A549 treated with RU486 at 1 μM for 4 hours (cell line): ENCODE measurements around the gene C4orf17. TPM values are rescaled to one million over a fixed set of nuclear protein-coding genes. Genes with fewer than 3 reads are reported as not detected.

Source experiments
- total RNA-seq: library from RNA; stranded (reverse); fragments of 200-300 nt; extraction: Qiagen RNA extraction; gene quantifications from 5 replicates; pipeline ENCODE4 v1.2.3, GENCODE V29; 2022; ENCODE audit warnings: low read depth

C4orf17 gene
- total RNA-seq, result not detected in 5 replicates

GRCh38 chr4:99510721-99511120, at the start of gene C4orf17:
Gene C4orf17 (plus strand): TSS chr4:99511021. CDS start chr4:99513082, 2,061 bp downstream.

GRCh38 chr4:99563310-99564186, 52.7 kb downstream of the C4orf17 start, which contains the start of gene TRMT10A:
Gene TRMT10A (minus strand): TSS chr4:99564039. CDS start chr4:99559338, 4,701 bp downstream.

DNA sequence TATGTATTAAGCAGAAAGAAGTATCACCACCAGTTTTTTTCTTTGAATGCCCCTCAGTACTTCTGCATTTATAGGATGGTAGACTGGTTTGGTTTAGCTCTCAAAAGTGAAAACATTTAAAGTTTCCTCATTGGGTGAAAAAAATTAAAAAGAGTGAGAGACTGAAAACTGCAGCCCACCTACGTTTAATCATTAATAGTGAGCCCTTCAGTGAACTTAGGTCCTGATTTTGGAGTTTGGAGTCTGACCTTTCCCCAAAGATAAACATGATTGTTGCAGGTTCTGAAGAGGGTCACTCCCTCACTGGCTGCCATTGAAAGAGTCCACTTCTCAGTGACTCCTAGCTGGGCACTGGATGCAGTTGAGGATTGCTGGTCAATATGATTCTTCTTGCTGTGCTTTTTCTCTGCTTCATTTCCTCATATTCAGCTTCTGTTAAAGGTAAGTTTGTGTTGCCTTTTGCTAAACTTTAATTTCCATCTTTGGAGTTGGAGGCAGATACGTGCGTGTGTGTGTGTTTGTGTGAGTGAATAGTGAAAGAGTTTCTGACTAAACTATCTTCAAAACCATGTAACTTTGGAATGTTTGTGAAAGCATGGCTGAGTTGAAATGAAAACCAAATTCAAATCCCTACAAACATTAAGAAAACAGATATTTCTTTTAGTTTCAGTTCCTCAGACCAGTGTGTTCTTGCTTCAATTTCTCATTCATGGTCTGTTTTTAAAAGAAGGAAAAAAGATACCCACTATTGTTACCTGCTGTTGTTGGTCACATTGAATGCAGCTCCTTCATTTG, 63.9 kb downstream of the C4orf17 start, which contains the start of gene MTTP:
Gene MTTP, plus strand, starts transcription at position 295 of the 795 bp plus-strand sequence. Its CDS starts 86 bp downstream, at position 381.

Other genes starting within 250 kb of the C4orf17 start
- gene ADH1A, start 220.0 kb upstream of the C4orf17 start, total RNA-seq, result not detected in 5 replicates
- gene ADH1B, start 189.6 kb upstream of the C4orf17 start, total RNA-seq, result not detected in 5 replicates
- gene ADH1C, start 158.3 kb upstream of the C4orf17 start, total RNA-seq, result 0.35 TPM in 1 of 5 replicates, not detected in the others
- not detected in 5 replicates for gene ADH7, start 75.7 kb upstream of the C4orf17 start, total RNA-seq
- gene TRMT10A, start 53.0 kb downstream of the C4orf17 start, total RNA-seq, result 3.6 to 5.6 TPM (median 4.1 TPM) in 5 replicates
- 0.22 TPM in 1 of 5 replicates, not detected in the others for gene MTTP, start 63.8 kb downstream of the C4orf17 start, total RNA-seq
- gene C4orf54, start 146.8 kb downstream of the C4orf17 start, total RNA-seq, result not detected in 5 replicates